COLO668 (cell line): ENCODE measurements around the gene PITPNC1.
"Not testable (repeated sequence)": the region's sequence is repeated elsewhere in the genome, so short reads cannot be mapped to it uniquely, and the experiment has no call there.

Source experiments
- DNase-seq: peaks from one replicate; lab custom pipeline; 2025; ENCODE audit not compliant: unreplicated experiment; lab: John Stamatoyannopoulos, UW

The PITPNC1 gene

DNA sequence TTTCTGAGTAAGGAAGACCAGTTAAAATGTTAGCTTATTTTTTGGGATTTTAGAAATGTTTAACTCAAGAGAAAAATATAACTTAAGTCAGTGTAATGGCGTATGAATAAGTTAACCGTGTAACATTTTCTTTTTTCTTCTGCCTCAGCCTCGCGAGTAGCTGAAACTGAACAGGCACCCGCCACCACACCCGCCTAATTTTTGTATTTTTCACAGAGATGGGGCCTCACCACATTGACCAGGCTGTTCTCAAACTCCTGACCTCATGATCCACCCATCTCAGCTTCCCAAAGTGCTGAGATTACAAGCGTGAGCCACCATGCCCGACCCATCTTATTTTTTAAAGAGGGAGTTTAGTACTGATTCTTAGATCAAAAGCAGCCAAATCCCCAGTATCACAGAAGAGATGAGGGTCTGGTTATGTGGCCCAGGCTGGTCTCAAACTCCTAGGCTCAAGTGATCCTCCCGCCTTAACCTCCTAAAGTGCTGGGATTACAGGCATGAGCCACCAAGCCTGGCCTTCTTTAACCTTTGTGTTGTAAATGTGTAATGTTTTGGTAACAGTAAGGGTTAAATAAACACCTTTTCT lies 16.8 kb downstream of the PITPNC1 start:
- no peak for DNase-seq

DNA sequence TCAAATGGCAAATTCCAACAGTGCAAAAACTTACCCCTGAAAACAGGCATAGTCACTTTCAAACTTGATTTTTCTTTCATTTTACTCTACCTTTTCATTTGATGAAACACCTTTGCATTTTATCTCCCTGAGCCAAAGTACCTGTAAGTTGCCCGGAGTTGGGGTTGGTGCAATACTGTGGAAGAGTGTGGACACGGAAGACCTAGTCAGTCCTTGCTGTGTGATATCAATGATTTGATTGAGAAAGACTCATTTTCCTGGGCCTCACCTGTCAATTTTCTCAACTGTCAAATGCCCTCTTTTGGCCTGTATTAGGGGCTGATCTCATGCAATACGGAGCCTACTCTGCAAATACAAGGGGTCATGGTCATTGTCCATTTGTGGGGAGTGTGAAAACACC lies 22.6 kb downstream of the PITPNC1 start:
- DNase-seq: no peak

DNA sequence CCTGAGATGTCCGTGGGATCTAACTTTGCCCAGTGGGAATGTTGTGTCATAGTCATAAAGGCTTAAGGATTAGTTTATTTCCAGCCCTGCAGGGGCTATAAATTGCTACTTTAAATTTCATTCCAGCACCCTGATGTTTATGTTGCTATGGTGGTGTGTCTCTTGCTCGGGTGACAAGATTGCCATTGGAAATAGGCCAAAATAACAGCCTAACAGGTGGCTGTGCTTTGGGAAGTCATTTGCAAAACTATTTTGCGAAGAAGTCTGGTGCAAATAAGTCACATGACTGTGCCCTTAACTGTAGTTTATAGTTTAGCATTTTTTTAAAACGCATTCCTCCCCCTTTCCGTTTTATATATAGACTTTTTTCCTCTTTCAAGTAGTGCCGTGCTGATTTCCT lies 23.1 kb downstream of the PITPNC1 start:
- no peak for DNase-seq

DNA sequence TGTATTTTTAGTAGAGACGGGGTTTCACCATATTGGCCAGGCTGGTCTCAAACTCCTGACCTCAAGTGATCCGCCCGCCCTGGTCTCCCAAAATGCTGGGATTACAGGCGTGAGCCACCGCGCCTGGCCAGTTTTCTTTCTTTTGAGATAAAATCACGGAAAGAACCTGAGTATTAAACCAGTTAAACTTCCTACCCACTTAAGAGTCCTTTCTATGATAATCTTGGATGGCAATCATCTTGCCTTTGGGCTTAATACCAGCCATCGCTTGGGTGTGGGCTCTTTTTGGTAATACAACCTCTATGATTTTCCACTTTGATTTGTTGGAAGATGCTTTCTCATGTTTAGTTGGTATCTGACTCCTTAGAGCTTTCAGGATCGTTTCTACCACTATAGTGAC lies 24.0 kb downstream of the PITPNC1 start:
- DNase-seq: no peak

DNA sequence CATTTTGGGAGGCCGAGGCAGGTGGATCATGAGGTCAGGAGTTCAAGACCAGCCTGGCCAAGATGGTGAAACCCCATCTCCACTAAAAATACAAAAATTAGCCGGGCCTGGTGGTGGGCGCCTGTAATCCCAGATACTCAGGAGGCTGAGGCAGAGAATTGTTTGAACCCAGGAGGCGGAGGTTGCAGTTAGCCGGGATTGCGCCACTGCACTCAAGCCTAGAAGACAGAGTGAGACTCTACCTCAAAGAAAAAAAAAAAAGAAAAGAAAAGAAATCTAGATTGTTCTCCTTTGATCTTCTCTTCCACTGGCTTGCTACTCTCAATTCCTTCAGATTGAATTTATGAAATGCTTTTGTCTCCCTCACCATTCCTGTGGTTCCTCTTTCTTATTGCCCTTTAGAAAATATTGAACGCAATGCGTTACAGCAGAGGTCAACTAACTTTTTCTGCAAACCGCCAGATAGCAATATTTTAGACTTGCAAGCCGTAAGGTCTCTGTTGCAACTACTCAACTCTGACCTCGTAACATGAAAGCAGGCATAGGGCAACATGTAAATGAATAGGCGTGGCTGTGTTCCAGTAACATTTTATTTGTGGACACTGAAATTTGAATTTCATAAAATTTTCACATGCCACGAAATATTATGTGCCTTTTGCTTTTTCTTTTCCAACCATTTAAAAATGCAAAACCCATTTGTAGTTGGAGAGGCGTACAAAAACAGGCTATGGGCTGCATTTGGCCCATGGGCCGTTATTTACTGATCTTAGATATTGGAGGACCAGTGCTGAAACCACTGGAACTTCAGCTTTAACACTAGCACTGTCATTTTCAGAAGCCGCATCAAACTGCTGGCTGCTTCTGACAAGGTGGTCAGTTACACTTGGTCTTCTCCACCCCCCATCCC lies 24.8 kb downstream of the PITPNC1 start:
- DNase-seq: no peak

DNA sequence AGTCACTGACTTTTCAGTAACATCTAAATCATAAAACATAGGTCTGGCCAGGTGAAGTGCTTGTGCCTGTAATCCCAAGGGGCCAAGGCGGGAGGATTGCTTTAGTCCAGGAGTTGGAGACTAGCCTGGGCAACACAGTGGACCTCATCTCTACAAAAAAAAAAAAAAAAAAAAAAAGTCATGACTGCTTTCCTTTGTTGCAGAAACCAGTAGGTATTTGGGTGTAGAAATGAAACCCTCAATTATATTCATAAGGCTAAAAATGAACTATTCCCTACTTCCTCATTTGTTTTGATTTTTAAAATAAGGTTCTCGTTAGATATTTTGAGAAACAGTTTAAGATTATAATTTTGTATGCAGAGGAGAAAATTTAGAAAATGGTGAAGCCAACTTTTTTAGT lies 26.0 kb downstream of the PITPNC1 start:
- no peak for DNase-seq

DNA sequence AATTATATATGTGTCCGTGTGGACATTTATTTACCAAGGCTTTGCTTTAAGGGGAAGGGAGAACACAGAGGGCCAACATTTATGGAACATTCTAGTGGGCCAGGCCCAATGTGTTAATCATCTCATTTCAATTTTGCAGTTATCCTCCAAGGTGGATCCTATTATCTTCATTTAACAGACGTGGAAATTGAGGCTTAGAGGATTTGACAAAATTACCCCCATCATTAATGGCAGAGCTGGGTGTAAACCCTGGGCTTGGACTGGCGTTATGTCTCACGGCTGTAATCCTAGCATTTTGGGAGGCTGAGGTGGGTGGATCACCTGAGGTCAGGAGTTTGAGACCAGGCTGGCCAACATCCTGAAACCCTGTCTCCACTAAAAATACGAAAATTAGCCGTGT lies 26.4 kb downstream of the PITPNC1 start:
- no peak for DNase-seq

DNA sequence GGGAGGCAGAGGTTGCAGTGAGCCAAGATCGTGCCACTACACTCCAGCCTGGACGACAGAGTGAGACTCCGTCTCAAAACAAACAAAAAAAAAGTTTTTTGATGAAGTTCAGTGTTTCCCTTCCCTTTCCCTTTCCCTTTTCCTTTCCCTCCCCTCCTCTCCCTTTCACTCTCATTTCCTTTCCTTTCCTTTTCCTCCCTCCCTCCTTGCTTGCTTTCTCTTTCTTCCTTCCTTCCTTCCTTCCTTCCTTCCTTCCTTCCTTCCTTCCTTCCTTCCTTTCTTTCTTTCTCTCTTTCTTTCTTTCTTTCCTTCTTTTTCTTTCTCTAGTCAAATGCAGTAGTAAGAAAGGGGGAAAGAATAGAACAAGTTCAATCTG lies 31.4 kb downstream of the PITPNC1 start:
- not testable (repeated sequence) for DNase-seq

DNA sequence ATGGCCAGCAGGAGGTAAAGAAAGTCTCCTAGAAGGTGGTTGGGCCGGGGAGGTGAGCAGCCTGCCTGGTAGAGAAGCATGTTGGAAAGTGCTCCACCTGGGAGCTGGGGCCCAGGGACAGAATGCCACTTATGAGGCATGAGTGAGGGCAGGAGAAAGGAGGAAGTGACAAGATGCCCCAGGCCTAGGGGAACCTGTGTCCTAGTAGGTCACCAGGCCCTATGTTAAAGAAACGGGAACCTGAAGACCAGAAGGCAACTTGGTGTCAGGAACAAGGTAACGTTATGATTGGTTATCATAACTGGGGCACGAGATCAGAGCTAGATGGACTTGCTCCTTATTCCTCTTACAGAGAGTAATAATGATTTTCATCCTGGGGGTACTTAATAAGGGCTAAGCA lies 34.3 kb downstream of the PITPNC1 start:
- DNase-seq: no peak

DNA sequence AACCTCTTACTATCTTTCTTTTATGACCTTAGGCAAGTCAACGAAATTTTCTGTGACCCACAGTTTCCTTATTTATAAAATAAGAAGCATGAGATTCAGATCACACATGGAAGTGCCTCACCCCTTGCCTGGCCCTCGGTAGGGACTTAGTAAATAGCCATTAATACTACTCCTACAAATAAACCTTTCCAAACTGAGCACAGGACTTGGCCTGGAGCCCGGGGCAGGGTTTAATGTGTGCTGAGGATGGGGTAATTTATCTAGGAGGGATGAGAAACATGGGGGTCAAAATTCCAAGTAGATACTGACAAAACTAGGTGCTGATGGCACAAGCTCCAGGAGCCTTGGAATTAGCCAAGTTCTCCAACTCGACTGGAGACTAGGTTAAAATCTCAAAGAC lies 35.0 kb downstream of the PITPNC1 start:
- DNase-seq: no peak

DNA sequence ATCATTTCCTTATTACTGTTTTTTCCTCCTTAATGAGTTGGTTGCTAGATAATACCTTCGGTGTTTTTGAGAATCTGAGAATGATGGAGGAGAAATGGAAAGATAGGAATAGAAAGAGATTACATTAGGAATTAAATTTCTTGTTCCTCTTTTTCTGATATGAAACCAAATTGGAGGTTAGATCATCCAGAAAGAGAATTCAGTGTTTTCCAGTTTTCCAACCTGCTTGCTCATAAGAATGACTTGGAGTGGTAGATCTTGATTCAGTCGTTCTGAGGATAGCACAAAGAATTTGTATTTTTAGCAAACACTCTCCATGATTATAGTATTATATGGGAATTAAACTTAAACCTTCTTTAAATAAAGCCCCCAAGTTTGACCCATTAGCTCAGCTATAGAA lies 35.9 kb downstream of the PITPNC1 start:
- no peak for DNase-seq

DNA sequence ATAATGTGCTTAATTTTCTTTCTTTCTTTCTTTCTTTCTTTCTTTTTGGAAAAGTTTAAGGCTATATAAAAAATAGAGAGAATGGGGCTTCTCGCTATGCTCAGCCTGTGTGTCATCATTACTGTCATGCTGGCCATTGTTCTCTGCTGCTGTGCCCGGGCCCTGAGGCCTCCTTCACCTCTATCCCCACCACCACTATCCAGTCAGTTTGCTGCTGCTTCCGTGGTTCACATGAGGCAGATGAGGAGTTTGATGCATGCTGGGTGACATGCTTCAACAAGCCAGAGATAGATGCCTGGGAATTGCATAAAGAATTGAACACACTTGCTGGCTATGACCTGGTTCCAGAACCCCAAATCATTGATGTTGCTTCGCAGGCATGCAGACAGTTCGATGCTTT lies 36.3 kb downstream of the PITPNC1 start:
- DNase-seq: no peak

DNA sequence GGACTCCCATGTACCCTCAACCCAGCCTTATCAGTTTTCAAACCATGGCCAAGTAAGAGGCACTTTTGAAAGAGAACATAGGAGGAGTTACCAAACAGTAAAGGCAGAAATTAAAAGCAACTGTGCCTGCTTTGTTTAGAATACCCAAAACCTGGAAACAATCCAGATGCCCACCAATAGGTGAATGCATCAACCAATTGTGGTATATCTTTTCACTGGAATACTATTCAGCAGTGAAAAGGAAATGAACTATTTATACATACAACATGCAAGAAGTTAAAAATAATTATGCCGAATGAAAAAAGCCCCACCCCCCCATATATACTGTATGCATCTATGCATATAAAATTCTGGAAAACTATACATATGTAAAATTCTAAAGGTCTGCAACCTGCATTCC lies 37.0 kb downstream of the PITPNC1 start:
- no peak for DNase-seq

DNA sequence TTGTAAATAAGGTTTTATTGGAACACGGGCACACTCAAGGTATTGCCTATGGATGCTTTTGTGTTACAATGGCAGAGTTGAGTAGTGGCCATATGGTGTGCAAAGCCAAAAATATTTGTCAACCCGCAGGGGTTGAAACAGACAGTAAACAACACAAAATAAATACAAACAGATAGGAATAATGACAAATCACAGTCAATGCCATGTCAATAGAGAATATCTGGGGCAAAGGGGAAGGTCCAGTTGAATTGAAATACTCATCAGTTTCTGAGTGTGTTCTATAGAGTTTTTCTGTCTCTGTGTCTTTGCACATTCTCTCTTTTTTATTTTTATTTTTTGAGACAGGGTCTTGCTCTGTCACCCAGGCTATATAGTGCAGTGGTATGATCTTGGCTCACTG lies 37.5 kb downstream of the PITPNC1 start:
- no peak for DNase-seq

DNA sequence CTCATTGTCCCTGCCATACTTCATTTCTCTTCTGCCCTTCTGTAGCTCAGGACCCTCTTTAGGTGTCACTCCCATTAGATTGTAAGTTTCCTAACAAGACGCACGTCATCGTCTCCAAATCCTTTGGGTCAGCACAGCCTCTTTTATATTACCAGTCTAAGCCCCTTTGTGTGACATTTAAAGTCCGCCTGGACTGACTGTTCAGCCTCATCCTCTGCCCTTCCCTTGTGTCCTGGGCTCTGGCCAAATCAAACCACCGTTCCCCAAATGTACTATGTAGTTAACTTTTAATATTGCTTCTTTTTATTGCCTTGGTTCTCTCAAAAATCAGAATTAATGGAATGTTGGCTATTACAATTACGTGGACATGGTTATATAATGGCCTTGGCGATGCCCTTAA lies 38.2 kb downstream of the PITPNC1 start:
- no peak for DNase-seq

DNA sequence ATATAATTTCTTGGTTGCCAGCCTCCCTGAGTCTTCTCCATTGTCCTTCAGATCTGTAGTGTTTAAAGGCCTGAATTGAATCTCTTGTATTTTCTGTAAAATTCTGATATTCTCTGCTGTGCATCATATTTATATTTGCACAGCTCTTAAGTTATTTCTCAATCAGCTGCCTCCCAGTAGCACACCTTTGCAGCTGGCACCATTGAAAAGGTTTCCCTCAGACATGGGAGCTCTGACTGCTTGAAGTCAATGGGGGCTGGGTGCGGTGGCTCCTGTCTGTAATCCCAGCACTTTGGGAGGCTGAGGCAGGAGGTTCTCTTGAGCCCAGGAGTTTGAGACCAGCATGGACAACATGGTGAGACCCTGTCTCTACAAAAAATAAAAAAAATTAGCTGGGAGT lies 40.4 kb downstream of the PITPNC1 start:
- DNase-seq: no peak

DNA sequence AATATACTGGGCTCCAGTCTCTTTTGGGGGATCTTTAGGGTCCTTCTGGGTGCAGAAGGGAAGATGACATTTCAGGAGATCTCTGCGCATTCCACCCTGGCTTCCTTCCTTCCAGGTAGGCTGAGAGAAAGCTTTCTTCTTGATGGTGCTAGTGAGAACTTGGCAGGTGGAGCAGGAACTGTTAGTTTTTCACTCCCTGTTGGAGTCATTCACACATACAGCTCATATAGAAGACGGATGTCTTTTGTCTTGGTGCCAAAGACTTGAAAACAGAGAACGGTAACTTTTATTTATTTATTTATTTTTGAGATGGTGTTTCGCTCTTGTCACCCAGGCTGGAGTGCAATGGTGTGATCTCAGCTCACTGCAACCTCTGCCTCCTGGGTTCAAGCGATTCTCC lies 43.9 kb downstream of the PITPNC1 start:
- no peak for DNase-seq

DNA sequence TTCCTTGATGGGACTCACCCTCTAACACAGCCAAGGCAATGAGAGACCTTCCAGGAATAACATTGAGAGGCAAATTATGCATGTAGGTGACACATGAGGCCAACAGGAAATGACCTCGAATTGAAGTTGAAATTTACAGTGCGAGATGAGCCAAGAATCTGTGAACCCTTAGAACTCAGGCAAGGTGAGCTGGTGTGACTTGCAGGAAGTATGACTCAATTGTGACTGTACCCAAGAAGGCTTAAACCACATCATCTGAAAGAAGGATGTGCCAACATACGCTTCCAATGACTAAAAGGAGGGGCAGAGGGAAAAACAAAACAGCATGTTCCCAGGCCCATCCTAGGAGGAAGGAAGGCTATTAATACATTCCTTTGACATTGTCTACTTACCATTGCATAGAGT lies 44.8 kb downstream of the PITPNC1 start:
- DNase-seq: no peak

DNA sequence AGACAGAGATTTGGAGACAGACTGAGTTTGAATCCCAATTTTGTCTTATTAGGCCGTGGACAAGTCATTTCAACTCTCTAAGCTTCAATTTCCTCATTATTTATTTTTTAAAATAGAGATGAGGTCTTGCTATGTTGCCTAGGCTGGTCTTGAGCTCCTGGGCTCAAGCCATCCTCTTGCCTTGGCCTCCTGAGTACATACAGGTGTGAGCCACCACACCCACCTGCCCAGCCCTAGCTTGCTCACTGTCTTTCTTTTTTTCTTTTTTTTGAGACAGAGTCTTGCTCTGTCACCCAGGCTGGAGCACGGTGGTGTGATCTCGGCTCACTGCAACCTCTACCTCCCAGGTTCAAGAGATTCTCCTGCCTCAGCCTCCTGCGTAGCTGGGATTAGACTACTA lies 45.2 kb downstream of the PITPNC1 start:
- not testable (repeated sequence) for DNase-seq

DNA sequence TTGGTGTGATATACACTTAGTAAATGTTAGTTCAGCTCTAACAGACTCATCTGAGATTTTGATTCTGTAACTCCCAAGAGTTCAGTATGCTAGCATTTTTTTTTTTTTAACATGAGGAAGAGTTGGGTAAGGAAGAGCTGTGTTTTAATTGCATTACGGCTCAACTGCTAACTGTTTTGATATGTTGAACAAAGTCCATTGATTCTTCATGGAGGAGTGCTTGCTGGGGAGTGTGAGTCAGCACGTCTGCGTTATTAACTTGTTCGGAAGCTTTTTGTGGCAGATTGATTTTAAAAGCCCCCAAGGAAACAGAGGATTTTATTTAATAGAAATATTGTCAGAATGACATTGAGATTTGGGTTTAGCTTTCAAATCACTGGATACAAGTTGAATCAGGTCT lies 45.8 kb downstream of the PITPNC1 start:
- DNase-seq: no peak

DNA sequence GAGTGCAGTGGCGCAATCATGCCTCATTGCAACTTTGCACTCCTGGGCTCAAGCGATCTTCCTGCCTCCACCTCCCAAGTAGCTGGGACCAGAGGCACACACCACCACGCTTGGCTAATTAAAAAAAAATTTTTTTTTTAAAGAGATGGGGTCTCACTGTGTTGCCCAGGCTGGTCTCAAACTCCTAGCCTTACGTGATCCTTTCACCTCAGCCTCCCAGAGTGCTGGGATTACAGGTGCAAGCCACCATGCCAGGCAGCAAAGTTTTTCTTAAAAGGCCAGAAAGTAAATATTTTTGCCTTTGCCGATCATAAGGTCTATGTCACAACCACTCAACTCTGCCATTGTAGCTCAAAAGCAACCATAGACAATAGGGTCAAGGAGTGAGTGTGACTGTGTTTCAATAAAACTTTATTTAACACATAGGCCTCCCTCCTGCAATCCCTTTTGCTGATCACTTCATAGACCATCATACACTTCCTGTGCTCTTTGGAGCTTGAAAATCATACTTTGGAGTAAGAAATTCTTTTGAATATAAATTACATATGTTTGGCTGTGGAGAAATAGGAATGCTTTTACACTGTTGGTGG lies 48.6 kb downstream of the PITPNC1 start:
- DNase-seq: no peak

DNA sequence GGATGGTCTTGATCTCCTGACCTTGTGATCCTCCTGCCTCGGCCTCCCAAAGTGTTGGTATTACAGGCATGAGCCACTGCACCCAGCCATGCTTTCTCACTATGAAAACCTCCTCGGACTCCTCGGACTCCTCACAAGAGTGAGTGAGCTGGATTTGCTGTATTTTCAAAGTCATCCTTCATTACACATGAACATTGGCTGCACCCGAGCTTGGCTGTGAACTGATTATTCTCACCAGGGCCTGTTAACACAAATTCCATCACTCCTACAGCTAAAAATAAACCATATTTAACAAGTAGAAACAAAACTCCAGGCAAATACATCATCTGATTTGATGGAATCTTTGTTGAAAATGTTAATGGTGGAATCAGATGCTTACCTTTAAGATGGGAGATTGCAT lies 50.3 kb downstream of the PITPNC1 start:
- DNase-seq: no peak
